Measurements from ENCODE around the gene HINT3.

DNA sequence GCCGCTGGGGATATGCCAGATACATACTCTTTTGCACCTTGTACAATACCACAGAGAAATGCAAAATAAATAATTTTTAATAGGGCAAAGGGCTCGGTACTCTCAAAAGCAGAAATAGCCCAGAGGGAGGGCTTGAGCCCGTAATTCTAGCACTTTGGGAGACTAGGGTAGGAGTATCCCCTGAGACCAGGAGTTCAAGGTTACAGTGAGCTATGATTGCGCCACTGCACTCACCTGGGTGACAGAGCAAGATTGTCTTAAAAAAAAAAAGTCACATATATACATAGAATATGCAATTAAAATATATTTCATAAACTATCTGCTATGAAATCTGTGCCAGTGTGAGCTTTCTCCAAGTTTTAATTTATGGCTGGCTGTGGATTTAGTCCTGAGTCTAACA lies 29.0 kb downstream of the HINT3 start:
- TF ChIP-seq, protein P1, sequence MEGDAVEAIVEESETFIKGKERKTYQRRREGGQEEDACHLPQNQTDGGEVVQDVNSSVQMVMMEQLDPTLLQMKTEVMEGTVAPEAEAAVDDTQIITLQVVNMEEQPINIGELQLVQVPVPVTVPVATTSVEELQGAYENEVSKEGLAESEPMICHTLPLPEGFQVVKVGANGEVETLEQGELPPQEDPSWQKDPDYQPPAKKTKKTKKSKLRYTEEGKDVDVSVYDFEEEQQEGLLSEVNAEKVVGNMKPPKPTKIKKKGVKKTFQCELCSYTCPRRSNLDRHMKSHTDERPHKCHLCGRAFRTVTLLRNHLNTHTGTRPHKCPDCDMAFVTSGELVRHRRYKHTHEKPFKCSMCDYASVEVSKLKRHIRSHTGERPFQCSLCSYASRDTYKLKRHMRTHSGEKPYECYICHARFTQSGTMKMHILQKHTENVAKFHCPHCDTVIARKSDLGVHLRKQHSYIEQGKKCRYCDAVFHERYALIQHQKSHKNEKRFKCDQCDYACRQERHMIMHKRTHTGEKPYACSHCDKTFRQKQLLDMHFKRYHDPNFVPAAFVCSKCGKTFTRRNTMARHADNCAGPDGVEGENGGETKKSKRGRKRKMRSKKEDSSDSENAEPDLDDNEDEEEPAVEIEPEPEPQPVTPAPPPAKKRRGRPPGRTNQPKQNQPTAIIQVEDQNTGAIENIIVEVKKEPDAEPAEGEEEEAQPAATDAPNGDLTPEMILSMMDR (IDR thresholded peaks at IDR 0.05) = no peak
- no peak for TF ChIP-seq POLR2A (IDR thresholded peaks at IDR 0.05)

All from heart left ventricle (tissue), 13 donors.